IMR-90 (cell line): ENCODE results near the gene FOXO6. TPM values are rescaled to one million over a fixed set of nuclear protein-coding genes. Genes with fewer than 3 reads are reported as not detected.

Experiments used
- ATAC-seq: fragments of 200-7000 bp; cut with Tn5 transposase; 2 replicates; pipeline ENCODE4 v1.9.1; 2020; ENCODE audit warnings: low read depth, mild to moderate bottlenecking, moderate library complexity
- BruUV-seq: library from RNA; stranded (reverse); fragments of 400-500 nt; replicated peaks from 2 replicates; lab custom pipeline; 2021; lab: Mats Ljungman, UMichigan
- CTCF ChIA-PET: fragments of 300-600 bp; formaldehyde crosslinking; extraction: SDS; loops from one replicate; lab custom pipeline; 2021; ENCODE audit warnings: antibody characterized with exemption; lab: Yijun Ruan, JAX
- POLR2A ChIA-PET: fragments of 300-600 bp; sonication (Branson Sonifier 250); formaldehyde crosslinking; loops from one replicate; lab custom pipeline; 2022; ENCODE audit warnings: antibody characterized with exemption; ENCODE audit not compliant: unreplicated experiment; lab: Charles Lee
- DNase-seq: peaks from one replicate; pipeline ENCODE4 v3.0.0; 2013
- H2AFZ ChIP-seq: replicated peaks from 2 replicates; pipeline ENCODE3; 2013; ENCODE audit warnings: low read length, mild to moderate bottlenecking; ENCODE audit not compliant: poor library complexity
- H2AK5ac ChIP-seq: 2 replicates; pipeline ENCODE4 v1.6.1; 2013; ENCODE audit warnings: low read depth, low read length, inconsistent platforms
- H2AK9ac ChIP-seq: replicated peaks from 2 replicates; pipeline ENCODE3; 2013; ENCODE audit warnings: mild to moderate bottlenecking, low read depth, low read length, moderate library complexity; ENCODE audit not compliant: poor library complexity
- H2BK120ac ChIP-seq: 2 replicates; pipeline ENCODE4 v1.6.1; 2013; ENCODE audit warnings: low read depth, low read length, inconsistent platforms
- H2BK15ac ChIP-seq: 3 replicates; pipeline ENCODE4 v1.6.1; 2013; ENCODE audit warnings: low read depth, low read length, inconsistent platforms
- H2BK20ac ChIP-seq: 2 replicates; pipeline ENCODE4 v1.6.1; 2013; ENCODE audit warnings: low read depth, mild to moderate bottlenecking, inconsistent platforms, low read length, moderate library complexity
- H2BK5ac ChIP-seq: 2 replicates; pipeline ENCODE4 v1.6.1; 2013; ENCODE audit warnings: mild to moderate bottlenecking, low read depth, low read length, inconsistent platforms; ENCODE audit not compliant: poor library complexity, severe bottlenecking
- H3K14ac ChIP-seq: replicated peaks from 2 replicates; pipeline ENCODE4 v1.6.1; 2013; ENCODE audit warnings: low read depth, low read length, inconsistent platforms
- H3K18ac ChIP-seq: 2 replicates; pipeline ENCODE4 v1.6.1; 2013; ENCODE audit warnings: low read depth, low read length, control low read depth
- H3K23ac ChIP-seq: 2 replicates; pipeline ENCODE4 v1.6.1; 2013; ENCODE audit warnings: low read depth, low read length, inconsistent platforms
- H3K27ac ChIP-seq: 2 replicates; pipeline ENCODE4 v1.5.1; 2013; ENCODE audit warnings: mild to moderate bottlenecking, control low read depth, low read length; ENCODE audit not compliant: insufficient read depth
- H3K27me3 ChIP-seq: 2 replicates; pipeline ENCODE4 v1.6.1; 2013; ENCODE audit warnings: low read length; ENCODE audit not compliant: control insufficient read depth, insufficient read depth
- H3K36me3 ChIP-seq: 2 replicates; pipeline ENCODE4 v1.6.1; 2013; ENCODE audit warnings: low read length, mixed read lengths; ENCODE audit not compliant: control insufficient read depth, insufficient read depth
- H3K4ac ChIP-seq: 2 replicates; pipeline ENCODE4 v1.6.1; 2013; ENCODE audit warnings: low read depth, low read length, inconsistent platforms
- H3K4me1 ChIP-seq: 2 replicates; pipeline ENCODE4 v1.6.1; 2013; ENCODE audit warnings: low read length, mixed read lengths; ENCODE audit not compliant: control insufficient read depth, insufficient read depth
- H3K4me2 ChIP-seq: 2 replicates; pipeline ENCODE4 v1.6.1; 2013; ENCODE audit warnings: low read depth, mild to moderate bottlenecking, control low read depth, low read length, moderate library complexity
- H3K4me3 ChIP-seq: 2 replicates; pipeline ENCODE4 v1.5.1; 2013; ENCODE audit warnings: low read depth, mild to moderate bottlenecking, control low read depth, low read length, moderate library complexity; ENCODE audit not compliant: insufficient read depth
- H3K56ac ChIP-seq: 2 replicates; pipeline ENCODE4 v1.6.1; 2013; ENCODE audit warnings: low read length, inconsistent platforms; ENCODE audit not compliant: insufficient read depth; ENCODE audit errors: extremely low read depth
- H3K79me1 ChIP-seq, 2 experiments: 2 replicates each; pipeline ENCODE4 v1.6.1; 2013; ENCODE audit warnings: low read length in 2 of 2, inconsistent platforms in 1 of 2, low read depth in 1 of 2
- H3K9ac ChIP-seq: 2 replicates; pipeline ENCODE4 v1.6.1; 2013; ENCODE audit warnings: low read depth, low read length, control low read depth
- H3K9me1 ChIP-seq: 2 replicates; pipeline ENCODE4 v1.6.1; 2013; ENCODE audit warnings: low read length, inconsistent platforms; ENCODE audit not compliant: insufficient read depth
- H3K9me3 ChIP-seq: 2 replicates; pipeline ENCODE4 v1.6.1; 2013; ENCODE audit warnings: low read length; ENCODE audit not compliant: control insufficient read depth, insufficient read depth
- H4K20me1 ChIP-seq: 2 replicates; pipeline ENCODE4 v1.6.1; 2013; ENCODE audit warnings: low read length, inconsistent platforms; ENCODE audit not compliant: insufficient read depth
- H4K5ac ChIP-seq: 2 replicates; pipeline ENCODE4 v1.6.1; 2013; ENCODE audit warnings: mild to moderate bottlenecking, low read depth, low read length, control low read depth
- H4K8ac ChIP-seq, 2 experiments: 2 replicates each; pipeline ENCODE4 v1.6.1; 2013; ENCODE audit warnings: low read depth in 2 of 2, low read length in 2 of 2, control low read depth in 1 of 2, inconsistent platforms in 1 of 2
- H4K91ac ChIP-seq: 2 replicates; pipeline ENCODE4 v1.6.1; 2013; ENCODE audit warnings: low read depth, low read length, inconsistent platforms; ENCODE audit not compliant: insufficient read depth
- BHLHE40 ChIP-seq: fragments of 150-350 bp; IDR thresholded peaks from 2 replicates; pipeline ENCODE4 v1.6.1; 2016; ENCODE audit warnings: mild to moderate bottlenecking, low read depth, low read length
- CEBPB ChIP-seq: IDR thresholded peaks from 2 replicates; pipeline ENCODE4 v1.6.1; 2012; ENCODE audit warnings: low read depth, low read length, improper control_type of control experiment
- CHD1 ChIP-seq: IDR thresholded peaks from 2 replicates; pipeline ENCODE4 v1.6.1; 2012; ENCODE audit warnings: low read depth, low read length, improper control_type of control experiment
- CTCF ChIP-seq: conservative IDR thresholded peaks from 2 replicates; pipeline ENCODE4 v1.5.1; 2012; ENCODE audit warnings: mild to moderate bottlenecking, low read depth, low read length, improper control_type of control experiment
- ELK1 ChIP-seq: fragments of 150-350 bp; IDR thresholded peaks from 2 replicates; pipeline ENCODE4 v1.6.1; 2016; ENCODE audit warnings: low read depth, mild to moderate bottlenecking, low read length, moderate library complexity, borderline replicate concordance
- FOS ChIP-seq: fragments of 150-350 bp; IDR thresholded peaks from 2 replicates; pipeline ENCODE4 v1.6.1; 2016; ENCODE audit warnings: low read depth, low read length
- MAFK ChIP-seq: IDR thresholded peaks from 2 replicates; pipeline ENCODE4 v1.6.1; 2012; ENCODE audit warnings: low read depth, low read length, improper control_type of control experiment
- MAZ ChIP-seq: IDR thresholded peaks from 2 replicates; pipeline ENCODE4 v1.6.1; 2012; ENCODE audit warnings: low read depth, mild to moderate bottlenecking, low read length, improper control_type of control experiment, moderate library complexity, borderline replicate concordance
- MXI1 ChIP-seq: IDR thresholded peaks from 2 replicates; pipeline ENCODE4 v1.6.1; 2012; ENCODE audit warnings: low read depth, mild to moderate bottlenecking, low read length, moderate library complexity, borderline replicate concordance
- NFE2L2 ChIP-seq: fragments of 150-350 bp; IDR thresholded peaks from 2 replicates; pipeline ENCODE4 v1.6.1; 2016; ENCODE audit warnings: low read depth, mild to moderate bottlenecking, low read length
- POLR2A ChIP-seq: IDR thresholded peaks from 2 replicates; pipeline ENCODE4 v1.6.1; 2012; ENCODE audit warnings: mild to moderate bottlenecking, low read depth, low read length
- RAD21 ChIP-seq: IDR thresholded peaks from 2 replicates; pipeline ENCODE4 v1.6.1; 2012; ENCODE audit warnings: low read length, improper control_type of control experiment
- RCOR1 ChIP-seq: IDR thresholded peaks from 2 replicates; pipeline ENCODE4 v1.6.1; 2012; ENCODE audit warnings: mild to moderate bottlenecking, low read length, improper control_type of control experiment; ENCODE audit not compliant: insufficient replicate concordance
- RFX5 ChIP-seq: IDR thresholded peaks from 2 replicates; pipeline ENCODE4 v1.8.0; 2012; ENCODE audit warnings: low read depth, mild to moderate bottlenecking, low read length, moderate library complexity
- SMC3 ChIP-seq: fragments of 150-350 bp; IDR thresholded peaks from 2 replicates; pipeline ENCODE4 v1.6.1; 2016; ENCODE audit warnings: low read depth, mild to moderate bottlenecking, antibody characterized with exemption, low read length, moderate library complexity
- USF2 ChIP-seq: fragments of 150-350 bp; IDR thresholded peaks from 2 replicates; pipeline ENCODE4 v1.6.1; 2017; ENCODE audit warnings: mild to moderate bottlenecking, antibody characterized with exemption, low read length, low read depth
- WGBS, 2 experiments: methylation state at CpG; one replicate each; pipeline versions ENCODE4 v1.1.5 to v1.1.7; 2013; ENCODE audit warnings: missing lambda C conversion rate in 2 of 2; ENCODE audit not compliant: insufficient read length in 1 of 2; ENCODE audit errors: extremely low coverage in 2 of 2; 5-methylcytosine and 5-hydroxymethylcytosine counted together
- dilution Hi-C: fragments of 300-500 bp; cut with HindIII; formaldehyde crosslinking; loops from one replicate; pipeline ENCODE4 v1.14.3; 2018; ENCODE audit warnings: low sequenced_read_pairs; ENCODE audit not compliant: unreplicated experiment
- in situ Hi-C: fragments of 300-500 bp; cut with MboI; formaldehyde crosslinking; loops from 3 replicates; pipeline ENCODE4 v1.14.3; 2019; ENCODE audit warnings: low sequenced_read_pairs, inconsistent platforms, mixed read lengths
- intact Hi-C: fragments of 100-400 bp; cut with micrococcal nuclease; formaldehyde crosslinking; loops from 2 replicates; pipeline ENCODE4 v1.10.0; 2022
- polyA plus RNA-seq, 3 experiments: library from polyadenylated mRNA; depleted of rRNA; stranded (reverse); fragments of >200 nt; gene quantifications; 2 replicates each; pipeline ENCODE4 v1.2.3, GENCODE V29; 2012; ENCODE audit warnings: low replicate concordance in 1 of 3
- total RNA-seq: library from RNA; depleted of rRNA; stranded (reverse); fragments of >200 nt; gene quantifications from 2 replicates; pipeline ENCODE4 v1.2.3, GENCODE V29; 2012

Gene FOXO6
- total and polyA plus RNA-seq, 2 of the 4 experiments (the other 2 are of a cell fraction), result not detected

GRCh38 chr1:41348394-41348793 is 12.8 kb upstream of the FOXO6 start:
- no peak overlapping the region for H3K4me3 ChIP-seq
- ATAC-seq (no peak), DNase-seq (no peak)
- dilution Hi-C loops (no loop called here), intact Hi-C loops (no loop called here), in situ Hi-C loops (no loop called here)
- no CpG with 5 or more reads among the region's 4 CpGs for WGBS, 2 experiments
- H3K9me1 ChIP-seq, result no peaks in the 10 kb centered on the region
- no peak overlapping the region for H4K8ac ChIP-seq
- no peaks in the 10 kb centered on the region for H3K36me3 ChIP-seq
- H3K56ac ChIP-seq, result no peak overlapping the region
- H3K18ac ChIP-seq, result no peak overlapping the region
- H3K27me3 ChIP-seq, result peaks cover 23% of the 10 kb centered on the region
- H3K4me1 ChIP-seq, result no peaks in the 10 kb centered on the region
- no peak overlapping the region for H2AK5ac ChIP-seq
- TF ChIP-seq RAD21 (no peak), MXI1 (no peak), CTCF (no peak), CHD1 (no peak), ELK1 (no peak), RFX5 (no peak), MAFK (no peak), RCOR1 (no peak), USF2 (no peak), POLR2A (no peak), MAZ (no peak), SMC3 (no peak), BHLHE40 (no peak), CEBPB (no peak), NFE2L2 (no peak), FOS (no peak)
- no peak overlapping the region for H2BK5ac ChIP-seq
- POLR2A ChIA-PET, result no interaction called here
- H4K91ac ChIP-seq, result no peak overlapping the region
- CTCF ChIA-PET, result no interaction called here
- H3K4ac ChIP-seq, result no peak overlapping the region
- no peak overlapping the region for H3K4me2 ChIP-seq
- H2AK9ac ChIP-seq, result no peak overlapping the region
- H4K5ac ChIP-seq, result no peak overlapping the region
- no peak overlapping the region for H2BK120ac ChIP-seq
- no peak overlapping the region for H2BK20ac ChIP-seq
- no peak overlapping the region for H3K9ac ChIP-seq
- H4K20me1 ChIP-seq, result no peaks in the 10 kb centered on the region
- BruUV-seq, result no TSS peak
- H3K14ac ChIP-seq, result no peak overlapping the region
- H3K23ac ChIP-seq, result no peak overlapping the region
- H3K79me1 ChIP-seq, result no peaks in the 10 kb centered on the region
- H2BK15ac ChIP-seq, result no peak overlapping the region
- H3K9me3 ChIP-seq, result no peaks in the 10 kb centered on the region
- no peak overlapping the region for H2AFZ ChIP-seq
- no peak overlapping the region for H3K27ac ChIP-seq
